Fibroblast of villous mesenchyme (primary cell): ENCODE measurements around the gene COQ7. TPM values are rescaled to one million over a fixed set of nuclear protein-coding genes. Genes with fewer than 3 reads are reported as not detected.

ENCODE experiments used
- DNase-seq: peaks from one replicate; pipeline ENCODE4 v3.0.0-alpha.2; 2010; ENCODE audit warnings: low read depth
- H3K4me3 ChIP-seq: 2 replicates; pipeline ENCODE4 v1.5.1; 2011; ENCODE audit warnings: low read depth, mild to moderate bottlenecking, low read length
- CTCF ChIP-seq: IDR thresholded peaks from 2 replicates; pipeline ENCODE4 v1.5.1; 2012; ENCODE audit warnings: low read depth, mild to moderate bottlenecking, low read length; ENCODE audit not compliant: insufficient read depth
- total RNA-seq: library from RNA; depleted of rRNA; stranded (reverse); fragments of >200 nt; gene quantifications from 2 replicates; pipeline ENCODE4 v1.2.3, GENCODE V29; 2012

The COQ7 gene
- total RNA-seq, 1 donor, result 9.9 TPM

DNA sequence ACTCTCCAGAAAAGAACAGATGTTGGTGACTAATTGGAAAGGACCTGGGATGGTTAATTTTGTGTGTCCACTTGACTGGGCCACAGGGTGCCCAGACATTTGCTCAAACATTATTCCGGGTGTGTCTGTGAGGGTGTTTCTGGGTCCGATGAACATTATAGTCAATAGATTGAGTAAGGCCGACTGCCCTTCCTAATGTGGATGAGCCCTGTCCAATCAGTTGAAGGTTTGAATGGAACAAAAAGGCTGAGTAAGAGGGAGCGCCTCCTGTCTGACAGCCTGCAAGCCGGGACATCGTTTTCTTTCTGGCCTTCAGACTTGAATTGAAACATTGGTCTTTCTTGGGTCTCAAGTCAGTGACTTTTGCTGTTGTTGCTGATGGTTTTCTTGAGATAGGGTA lies 23.5 kb downstream of the COQ7 start:
- H3K4me3 ChIP-seq, result no peak overlapping the region
- no peak for DNase-seq
- TF ChIP-seq CTCF, result no peak

- H3K4me3 ChIP-seq, result no peak overlapping the region
- DNase-seq, result no peak
- TF ChIP-seq CTCF, result no peak
These were observed 25.4 kb downstream of the COQ7 start for GRCh38 chr16:19092653-19093410.

GRCh38 chr16:19093631-19094541 lies 26.5 kb downstream of the COQ7 start:
- H3K4me3 ChIP-seq, result no peak overlapping the region
- no peak for DNase-seq
- no peak for TF ChIP-seq CTCF

GRCh38 chr16:19094542-19095365 lies 27.3 kb downstream of the COQ7 start:
- peak; percentile 40 for DNase-seq
- no peak overlapping the region for H3K4me3 ChIP-seq
- TF ChIP-seq CTCF, result no peak

DNA sequence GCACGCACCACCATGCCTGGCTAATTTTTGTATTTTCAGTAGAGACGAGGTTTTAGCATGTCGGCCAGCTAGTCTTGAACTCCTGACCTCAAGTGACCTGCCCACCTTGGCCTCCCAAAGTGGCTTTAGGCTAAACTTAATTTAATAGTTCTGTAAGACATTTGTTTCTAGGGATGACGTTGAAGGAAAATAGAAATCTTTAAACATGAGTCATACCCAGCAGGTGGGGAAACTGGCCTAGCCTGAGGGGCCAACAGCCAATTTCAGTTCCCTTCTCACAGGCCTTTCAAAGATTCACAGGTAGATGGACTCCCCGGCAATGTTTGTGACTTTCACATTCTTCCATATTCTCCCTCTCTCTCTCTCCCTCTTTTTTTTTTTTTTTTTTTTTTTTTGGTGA lies 28.2 kb downstream of the COQ7 start:
- DNase-seq, result no peak
- TF ChIP-seq CTCF, result no peak
- H3K4me3 ChIP-seq, result no peak overlapping the region

DNA sequence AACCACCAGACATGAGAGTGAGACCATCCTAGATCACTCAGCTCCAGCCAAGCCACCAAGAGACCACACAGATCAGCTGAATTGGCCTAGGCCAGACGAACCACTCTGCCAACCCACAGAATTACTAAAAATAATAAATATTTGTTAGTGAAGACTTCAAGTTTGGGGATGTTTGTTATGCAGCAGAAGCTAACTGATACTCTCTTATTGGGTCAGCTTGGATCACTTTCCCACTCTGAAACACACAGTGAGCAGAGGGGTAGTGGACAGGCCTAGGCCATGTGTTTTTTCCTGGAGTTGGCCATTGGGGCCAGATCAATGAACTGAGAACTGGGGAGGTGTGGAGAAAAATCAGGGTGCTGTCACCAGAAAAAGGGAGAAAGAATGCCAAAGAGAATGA lies 30.8 kb downstream of the COQ7 start:
- H3K4me3 ChIP-seq, result no peak overlapping the region
- DNase-seq, result no peak

More for the DNA sequence above, 30.8 kb downstream of the COQ7 start:
- TF ChIP-seq CTCF, result no peak
